Right atrium auricular region (tissue), 2 donors: ENCODE measurements around the gene GLIS2. TPM values are rescaled to one million over a fixed set of nuclear protein-coding genes. Genes with fewer than 3 reads are reported as not detected.
"Not testable (repeated sequence)": the region's sequence is repeated elsewhere in the genome, so short reads cannot be mapped to it uniquely, and the experiment has no call there.

Experiments used
- DNase-seq: peaks from one replicate; pipeline ENCODE4 v3.0.0-alpha.2; 2019; ENCODE audit warnings: low spot score
- H3K27ac ChIP-seq, 2 donors: fragments of 200-600 bp; sonication (generic); 1 replicate in 1 of 2; 2 replicates in 1 of 2; pipeline ENCODE4 v1.5.1; 2016 to 2019
- H3K27me3 ChIP-seq, 2 donors: fragments of 200-600 bp; sonication (generic); one replicate each; pipeline versions ENCODE4 v1.5.1 to v1.6.0; 2017 to 2019
- H3K36me3 ChIP-seq: fragments of 200-600 bp; sonication (generic); one replicate; pipeline ENCODE4 v1.5.1; 2016
- H3K4me1 ChIP-seq, 2 donors: fragments of 200-600 bp; sonication (generic); one replicate each; pipeline versions ENCODE4 v1.5.1 to v1.6.0; 2017 to 2019
- H3K4me3 ChIP-seq, 2 donors: fragments of 200-600 bp; sonication (generic); 1 replicate in 1 of 2; 2 replicates in 1 of 2; pipeline ENCODE4 v1.5.1; 2017 to 2019; ENCODE audit warnings: mild to moderate bottlenecking in 1 of 2, moderate library complexity in 1 of 2
- H3K9me3 ChIP-seq, 2 donors: fragments of 200-600 bp; sonication (generic); one replicate each; pipeline ENCODE4 v1.5.1; 2019
- CTCF ChIP-seq, 2 donors: fragments of 200-600 bp; sonication (generic); IDR thresholded peaks; one replicate each; pipeline ENCODE4 v1.5.1; 2019; ENCODE audit warnings: antibody characterized with exemption in 2 of 2
- total RNA-seq, 2 donors: library from RNA; depleted of rRNA; stranded (reverse); fragments of >200 nt; gene quantifications; one replicate each; pipeline ENCODE4 v1.1.0, GENCODE V29; 2016

Gene GLIS2
- total RNA-seq, 2 donors from 2014 or later: 10.3 to 16.0 TPM

GRCh38 chr16:4333308-4333638 lies 17.4 kb downstream of the GLIS2 start:
- no peak overlapping the region for H3K27ac ChIP-seq
- peaks cover 0 to 24% of the 10 kb centered on the region in 2 donors for H3K4me1 ChIP-seq
- no peaks in the 10 kb centered on the region for H3K27me3 ChIP-seq
- no peak for DNase-seq
- no peaks in the 10 kb centered on the region for H3K9me3 ChIP-seq
- no peak overlapping the region for H3K4me3 ChIP-seq
- peaks cover 50% of the 10 kb centered on the region for H3K36me3 ChIP-seq
- TF ChIP-seq CTCF (IDR thresholded peaks at IDR 0.05): no peak

DNA sequence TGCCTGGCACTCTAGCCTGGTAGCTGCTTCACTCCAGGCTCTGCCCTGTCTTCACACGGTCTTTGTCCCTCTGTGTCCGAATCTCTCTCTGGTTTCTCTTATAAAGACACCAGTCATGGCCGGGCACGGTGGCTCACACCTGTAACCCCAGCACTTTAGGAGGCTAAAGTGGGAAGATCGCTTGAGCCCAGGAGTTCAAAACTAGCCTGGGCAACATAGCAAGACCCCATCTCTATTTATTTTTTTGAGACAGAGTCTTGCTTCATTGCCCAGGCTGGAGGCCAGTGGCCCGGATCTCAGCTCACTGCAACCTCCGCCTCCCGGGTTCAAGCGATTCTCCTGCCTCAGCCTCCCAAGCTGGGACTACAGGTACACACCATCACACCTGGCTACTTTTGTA lies 17.8 kb downstream of the GLIS2 start:
- DNase-seq, H3K4me3 ChIP-seq, H3K9me3 ChIP-seq, H3K27ac ChIP-seq, H3K27me3 ChIP-seq: not testable (repeated sequence)
- Histone ChIP-seq H3K4me1 (peaks cover 0 to 23% of the 10 kb centered on the region in 2 donors), H3K36me3 (peaks cover 50% of the 10 kb centered on the region)

DNA sequence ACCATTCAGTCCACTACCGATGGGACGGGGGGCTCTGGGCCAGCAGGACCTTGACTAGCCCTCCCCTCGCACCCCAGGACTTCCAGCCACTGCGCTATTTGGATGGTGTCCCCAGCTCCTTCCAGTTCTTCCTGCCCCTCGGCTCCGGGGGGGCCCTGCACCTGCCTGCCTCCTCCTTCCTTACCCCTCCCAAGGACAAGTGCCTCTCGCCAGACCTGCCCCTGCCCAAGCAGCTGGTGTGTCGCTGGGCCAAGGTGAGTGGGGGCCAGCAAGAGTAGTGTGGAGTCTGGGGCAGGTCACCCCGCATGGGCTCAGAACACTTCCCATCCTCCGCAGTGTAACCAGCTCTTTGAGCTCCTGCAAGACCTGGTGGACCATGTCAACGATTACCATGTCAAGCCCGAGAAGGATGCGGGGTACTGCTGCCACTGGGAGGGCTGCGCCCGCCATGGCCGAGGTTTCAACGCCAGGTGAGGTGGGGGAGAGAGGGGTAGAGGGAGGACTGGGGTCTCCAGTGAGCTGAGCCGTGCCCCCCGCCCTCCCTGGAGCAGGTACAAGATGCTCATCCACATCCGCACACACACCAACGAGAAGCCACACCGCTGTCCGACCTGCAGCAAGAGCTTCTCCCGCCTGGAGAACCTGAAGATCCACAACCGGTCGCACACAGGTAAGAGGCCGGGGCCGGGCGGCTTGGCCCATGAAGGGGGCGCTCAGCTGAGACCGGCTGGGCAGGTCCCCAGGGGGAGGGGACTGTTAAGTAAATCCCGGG lies 19.0 kb downstream of the GLIS2 start:
- H3K4me1 ChIP-seq: peaks cover 0 to 21% of the 10 kb centered on the region in 2 donors
- H3K36me3 ChIP-seq: peaks cover 50% of the 10 kb centered on the region
- no peaks in the 10 kb centered on the region for H3K9me3 ChIP-seq
- no peak for DNase-seq
- H3K4me3 ChIP-seq: no peak overlapping the region
- TF ChIP-seq CTCF (IDR thresholded peaks at IDR 0.05): no peak
- no peak overlapping the region for H3K27ac ChIP-seq
- no peaks in the 10 kb centered on the region for H3K27me3 ChIP-seq

DNA sequence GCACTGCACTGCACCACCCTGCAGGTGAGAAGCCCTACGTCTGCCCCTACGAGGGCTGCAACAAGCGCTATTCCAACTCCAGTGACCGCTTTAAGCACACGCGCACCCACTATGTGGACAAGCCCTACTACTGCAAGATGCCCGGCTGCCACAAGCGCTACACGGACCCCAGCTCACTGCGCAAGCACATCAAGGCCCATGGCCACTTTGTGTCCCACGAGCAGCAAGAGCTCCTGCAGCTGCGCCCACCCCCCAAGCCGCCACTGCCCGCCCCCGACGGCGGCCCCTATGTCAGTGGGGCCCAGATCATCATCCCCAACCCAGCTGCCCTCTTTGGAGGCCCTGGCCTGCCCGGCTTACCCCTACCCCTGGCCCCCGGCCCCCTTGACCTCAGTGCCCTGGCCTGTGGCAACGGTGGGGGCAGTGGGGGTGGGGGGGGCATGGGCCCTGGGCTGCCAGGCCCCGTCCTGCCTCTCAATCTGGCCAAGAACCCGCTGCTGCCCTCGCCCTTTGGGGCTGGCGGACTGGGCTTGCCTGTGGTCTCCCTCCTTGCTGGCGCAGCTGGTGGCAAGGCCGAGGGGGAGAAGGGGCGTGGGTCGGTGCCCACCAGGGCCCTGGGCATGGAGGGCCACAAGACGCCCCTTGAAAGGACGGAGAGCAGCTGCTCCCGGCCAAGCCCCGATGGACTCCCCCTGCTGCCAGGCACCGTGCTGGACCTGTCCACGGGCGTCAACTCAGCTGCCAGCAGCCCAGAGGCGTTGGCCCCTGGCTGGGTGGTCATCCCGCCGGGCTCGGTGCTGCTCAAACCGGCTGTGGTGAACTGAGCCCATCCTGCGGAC lies 21.1 kb downstream of the GLIS2 start:
- H3K27ac ChIP-seq: no peak overlapping the region
- H3K36me3 ChIP-seq: peaks cover 50% of the 10 kb centered on the region
- peaks cover 0 to 19% of the 10 kb centered on the region in 2 donors for H3K4me1 ChIP-seq
- no peak for TF ChIP-seq CTCF (IDR thresholded peaks at IDR 0.05)
- H3K4me3 ChIP-seq: no peak overlapping the region
- no peak for DNase-seq
- H3K9me3 ChIP-seq: no peaks in the 10 kb centered on the region
- H3K27me3 ChIP-seq: no peaks in the 10 kb centered on the region

DNA sequence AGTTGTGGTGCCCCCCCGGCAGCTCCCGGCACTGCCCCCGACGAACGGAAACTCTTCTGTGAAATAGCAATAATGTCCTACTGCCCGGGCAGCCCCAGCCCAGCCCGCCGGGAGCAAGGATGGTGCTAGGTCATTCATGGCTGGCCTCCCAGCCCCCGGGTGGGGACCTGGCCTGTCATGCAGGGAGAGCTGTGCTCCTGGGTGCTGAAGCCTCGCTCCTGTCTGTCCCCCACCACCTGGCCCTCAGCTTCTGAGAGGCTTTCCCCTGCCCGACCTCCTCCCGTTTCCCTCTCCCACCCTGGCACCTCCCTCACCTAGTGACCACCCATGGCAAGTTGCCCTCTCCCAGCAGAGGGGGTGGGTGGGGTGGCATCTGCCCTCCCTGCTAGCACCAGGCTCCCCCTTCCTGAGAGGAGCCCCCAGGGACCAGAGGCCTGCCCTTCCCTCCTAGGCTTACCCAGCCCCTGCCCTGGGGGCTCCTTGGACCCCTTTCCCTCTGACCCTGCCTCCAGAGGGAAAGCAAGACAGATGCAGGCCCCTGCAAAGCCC lies 21.7 kb downstream of the GLIS2 start:
- Histone ChIP-seq H3K9me3 (no peaks in the 10 kb centered on the region), H3K27me3 (no peaks in the 10 kb centered on the region), H3K27ac (no peak overlapping the region), H3K4me3 (no peak overlapping the region), H3K4me1 (peaks cover 0 to 19% of the 10 kb centered on the region in 2 donors), H3K36me3 (peaks cover 43% of the 10 kb centered on the region)
- DNase-seq: no peak
- TF ChIP-seq CTCF (IDR thresholded peaks at IDR 0.05): no peak

DNA sequence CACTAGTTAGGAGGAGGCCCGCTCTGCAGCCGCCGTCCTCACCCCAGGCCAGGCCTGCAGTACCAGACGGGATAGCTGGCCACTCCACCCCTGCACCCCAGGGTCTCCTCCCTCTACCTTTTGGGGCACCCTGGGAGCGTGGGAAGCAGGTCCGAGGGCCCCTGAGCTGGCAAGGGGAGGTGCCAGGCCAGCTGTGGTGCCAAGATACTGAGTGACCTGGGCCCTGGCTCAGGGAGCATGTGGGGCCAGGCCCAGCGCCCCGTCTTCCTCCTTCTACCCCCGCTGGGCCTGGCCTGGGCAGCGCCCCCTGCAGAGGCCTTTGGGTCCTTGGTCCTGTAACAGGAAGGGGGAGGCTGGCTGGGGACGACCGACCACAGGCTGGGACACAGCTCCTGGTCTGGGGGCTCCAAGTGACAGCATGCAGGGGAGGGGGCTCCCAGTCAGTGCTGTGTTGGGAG lies 22.3 kb downstream of the GLIS2 start:
- H3K27ac ChIP-seq: no peak overlapping the region

More for the DNA sequence above, 22.3 kb downstream of the GLIS2 start:
- no peak for TF ChIP-seq CTCF (IDR thresholded peaks at IDR 0.05)
- H3K4me1 ChIP-seq: peaks cover 0 to 23% of the 10 kb centered on the region in 2 donors
- H3K36me3 ChIP-seq: peaks cover 38% of the 10 kb centered on the region
- H3K4me3 ChIP-seq: no peak overlapping the region
- no peaks in the 10 kb centered on the region for H3K27me3 ChIP-seq
- H3K9me3 ChIP-seq: no peaks in the 10 kb centered on the region
- DNase-seq: no peak
